DMS114 treated with DMSO at 0.1 percent for 48 hours (cell line): ENCODE data around the gene FAM20C.
"Not testable (repeated sequence)": the region's sequence is repeated elsewhere in the genome, so short reads cannot be mapped to it uniquely, and the experiment has no call there.

Experiments
- DNase-seq: peaks from one replicate; lab custom pipeline; 2025; ENCODE audit not compliant: unreplicated experiment; lab: John Stamatoyannopoulos, UW

The FAM20C gene

GRCh38 chr7:289209-289755 is 96.9 kb downstream of the FAM20C start:
- no peak for DNase-seq

GRCh38 chr7:289756-290553 is 97.6 kb downstream of the FAM20C start, which contains the start of gene FOXL3:
Gene FOXL3 (plus strand): TSS chr7:290170. CDS start chr7:290170, 0 bp downstream.
- DNase-seq: no peak

- no peak for DNase-seq
Measured at GRCh38 chr7:290554-291372, 98.4 kb downstream of the FAM20C start.

GRCh38 chr7:291373-292092 is 99.2 kb downstream of the FAM20C start:
- DNase-seq: no peak

- DNase-seq: no peak
Measured at GRCh38 chr7:292226-292625, 99.9 kb downstream of the FAM20C start.

- DNase-seq: no peak
Measured at GRCh38 chr7:292826-293225, 100.5 kb downstream of the FAM20C start.

- DNase-seq: no peak
Measured at GRCh38 chr7:293681-294439, 101.5 kb downstream of the FAM20C start.

GRCh38 chr7:294440-295154 is 102.2 kb downstream of the FAM20C start:
- DNase-seq: no peak

GRCh38 chr7:295155-296154 is 103.1 kb downstream of the FAM20C start:
- DNase-seq: no peak

- DNase-seq: no peak
Measured at GRCh38 chr7:296373-296945, 104.1 kb downstream of the FAM20C start.

- DNase-seq: not testable (repeated sequence)
Measured at GRCh38 chr7:297141-297540, 104.8 kb downstream of the FAM20C start.

- no peak for DNase-seq
Measured at GRCh38 chr7:297611-298374, 105.4 kb downstream of the FAM20C start.

GRCh38 chr7:298375-298702 is 106.0 kb downstream of the FAM20C start:
- DNase-seq: no peak

GRCh38 chr7:298743-299142 is 106.4 kb downstream of the FAM20C start:
- DNase-seq: no peak

GRCh38 chr7:299169-299568 is 106.8 kb downstream of the FAM20C start:
- DNase-seq: no peak

GRCh38 chr7:299628-300027 is 107.3 kb downstream of the FAM20C start:
- no peak for DNase-seq

- no peak for DNase-seq
Measured at GRCh38 chr7:300048-300447, 107.7 kb downstream of the FAM20C start.
